Hepatocyte (in vitro differentiated cells): ENCODE data around the gene LMCD1.

Source experiments
- CTCF ChIP-seq: fragments of 200-600 bp; sonication (generic); IDR thresholded peaks from 2 replicates; pipeline ENCODE4 v1.5.1; 2016; ENCODE audit warnings: antibody characterized with exemption, mild to moderate bottlenecking; ENCODE audit not compliant: poor library complexity
- EZH2phosphoT487 ChIP-seq: fragments of 200-600 bp; sonication (generic); IDR thresholded peaks from one replicate; pipeline ENCODE4 v1.6.1; 2018; ENCODE audit warnings: antibody characterized with exemption, mild to moderate bottlenecking, low read depth, moderate library complexity; ENCODE audit not compliant: unreplicated experiment, severe bottlenecking

GRCh38 chr3:8619548-8619947, 117.9 kb downstream of the LMCD1 start:
- TF ChIP-seq CTCF, result no peak
- no peak for TF ChIP-seq EZH2phosphoT487
